ENCODE measurements around the gene UBE2J2. TPM values are rescaled to one million over a fixed set of nuclear protein-coding genes. Genes with fewer than 3 reads are reported as not detected.
A peak's percentile ranks its signal among the peaks of the same experiment; 100 is the strongest.

The UBE2J2 gene
- total and polyA plus RNA-seq, 2 of the 13 experiments (the other 11 are each of a cell fraction or from before 2014, with no cell fraction given), result 25.4 to 29.4 TPM

- H3K79me2 ChIP-seq (ENCODE audit: insufficient read depth, low read length), result no peaks in the 10 kb centered on the region
- ChIA-PET POLR2A (interaction anchor here (0.6 to 3.3 kb wide), 12 partner anchors 14 to 218 kb away, joined by 3 to 26 read pairs (median 6); partner anchors contain the start of genes AGRN and UBE2J2), CTCF (ENCODE audit: low intra/inter-chr PET ratio, low total read pairs) (no interaction called here)
- peak overlapping the region; percentile 39 to 80 (median 47) for H3K4me3 ChIP-seq (replicated peaks in 1 of 3; ENCODE audit: insufficient read depth in 1 of 3, low read depth in 2 of 3, low read length in 3 of 3)
- H3K4me1 ChIP-seq (ENCODE audit: insufficient read depth, low read length), result peaks cover 80% of the 10 kb centered on the region
- H3K4me2 ChIP-seq (ENCODE audit: low read depth, low read length), result peak overlapping the region; percentile 87
- H3K9ac ChIP-seq (ENCODE audit: insufficient read depth, low read depth, low read length), result peak overlapping the region; percentile 62
- H2AFZ ChIP-seq (ENCODE audit: low read length), result no peak overlapping the region
- no TSS peak for BruUV-seq (replicated peaks)
- H4K20me1 ChIP-seq (ENCODE audit: insufficient read depth, low read length), result no peaks in the 10 kb centered on the region
- H3K27ac ChIP-seq (ENCODE audit: extremely low read length, insufficient read depth, low read length), result peak overlapping the region; percentile 48
- no peaks in the 10 kb centered on the region; a peak in 1 of 5 replicates for H3K27me3 ChIP-seq (ENCODE audit: control insufficient read depth in 1 of 2, insufficient read depth in 2 of 2, low read length in 2 of 2)
- WGBS (ENCODE audit: low lambda C conversion rate), result 0% methylated on average over 5 of the region's 48 CpGs
- H3K9me3 ChIP-seq (ENCODE audit: low read length), result no peaks in the 10 kb centered on the region
- FAIRE-seq (no peak), DNase-seq (ENCODE audit: low spot score) (peak; percentile 84), ATAC-seq (peak; percentile 58)
- H3K36me3 ChIP-seq (replicated peaks in 1 of 2; ENCODE audit: control insufficient read depth in 1 of 2, insufficient read depth in 2 of 2, low read length in 2 of 2), result no peaks in the 10 kb centered on the region
- intact Hi-C loops (cut with micrococcal nuclease; ENCODE audit: unreplicated experiment), result loop anchor here (10.0 kb wide), 2 partner anchors 63 to 233 kb away; partner anchors contain the start of genes HES4 and TTLL10
- in situ Hi-C loops (cut with HindIII; ENCODE audit: extremely low pct_ligation_motif_present, low pct_unique_long_range_greater_than_20kb), result no loop called here
- TF ChIP-seq GPN1 (CRISPR knock-in tag; IDR thresholded peaks at IDR 0.05; ENCODE audit: borderline replicate concordance) (no peak), ZBTB42 (CRISPR knock-in tag; IDR thresholded peaks at IDR 0.05) (no peak), TCF7L2 (IDR thresholded peaks at IDR 0.05; ENCODE audit: low read depth, low read length) (no peak), GZF1 (CRISPR knock-in tag; IDR thresholded peaks at IDR 0.05) (no peak), ZNF652 (CRISPR knock-in tag; IDR thresholded peaks at IDR 0.05; ENCODE audit: borderline replicate concordance, low read depth) (no peak), ZNF784 (CRISPR knock-in tag; IDR thresholded peaks at IDR 0.05; ENCODE audit: borderline replicate concordance) (no peak), ZXDC (CRISPR knock-in tag; IDR thresholded peaks at IDR 0.05) (no peak), ZFP82 (CRISPR knock-in tag; IDR thresholded peaks at IDR 0.05; ENCODE audit: borderline replicate concordance) (peak; percentile 77; the same call in 1 of the 2 replicates), RBFOX2 (IDR thresholded peaks at IDR 0.05; ENCODE audit: low read depth, low read length) (peak; percentile 83), ZNF749 (CRISPR knock-in tag; IDR thresholded peaks at IDR 0.05; ENCODE audit: borderline replicate concordance) (no peak), RBAK (CRISPR knock-in tag; IDR thresholded peaks at IDR 0.05) (peak; percentile 70), ZSCAN31 (CRISPR knock-in tag; IDR thresholded peaks at IDR 0.05; ENCODE audit: low read depth) (no peak; the same call in 1 of the 2 replicates), SOX13 (IDR thresholded peaks at IDR 0.05) (no peak), SOX13 (CRISPR knock-in tag; conservative IDR thresholded peaks at IDR 0.05 in 1 of 2, IDR thresholded peaks at IDR 0.05 in 1 of 2) (peak in 1 of 2 experiments; percentile 86; a peak in 2 of 4 replicates), ZNF740 (CRISPR knock-in tag; IDR thresholded peaks at IDR 0.05) (no peak)
- TF ChIP-seq, protein P1, sequence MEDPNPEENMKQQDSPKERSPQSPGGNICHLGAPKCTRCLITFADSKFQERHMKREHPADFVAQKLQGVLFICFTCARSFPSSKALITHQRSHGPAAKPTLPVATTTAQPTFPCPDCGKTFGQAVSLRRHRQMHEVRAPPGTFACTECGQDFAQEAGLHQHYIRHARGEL (CRISPR knock-in tag; IDR thresholded peaks at IDR 0.05), result no peak
Measured at GRCh38 chr1:1237874-1238701, 35.6 kb downstream of the UBE2J2 start.

Measured in HepG2 (cell line).